GM18951 (cell line): Measurements from ENCODE around the gene POLR3B.

Source experiments
- POLR2A ChIP-seq: IDR thresholded peaks from 4 replicates; pipeline ENCODE4 v1.6.1; 2011; ENCODE audit warnings: mild to moderate bottlenecking; ENCODE audit not compliant: insufficient read length, insufficient read depth; ENCODE audit errors: extremely low read depth
- in situ Hi-C: fragments of 300-500 bp; cut with MboI; formaldehyde crosslinking; loops from one replicate; pipeline ENCODE4 v1.12.0; 2022; ENCODE audit warnings: low sequenced_read_pairs, mixed read lengths, inconsistent platforms; ENCODE audit not compliant: unreplicated experiment

POLR3B gene

GRCh38 chr12:106328735-106329134, 28.8 kb upstream of the POLR3B start:
- TF ChIP-seq POLR2A, result no peak
- in situ Hi-C loops, result no loop called here

GRCh38 chr12:106329231-106329982, 28.1 kb upstream of the POLR3B start:
- in situ Hi-C loops, result no loop called here
- TF ChIP-seq POLR2A, result no peak

GRCh38 chr12:106331599-106331998, 25.9 kb upstream of the POLR3B start:
- in situ Hi-C loops, result no loop called here

GRCh38 chr12:106332536-106332935, 25.0 kb upstream of the POLR3B start:
- TF ChIP-seq POLR2A, result no peak
- in situ Hi-C loops, result no loop called here

More at GRCh38 chr12:106331599-106331998, 25.9 kb upstream of the POLR3B start:
- TF ChIP-seq POLR2A, result no peak

GRCh38 chr12:106333010-106333409, 24.5 kb upstream of the POLR3B start:
- no peak for TF ChIP-seq POLR2A
- in situ Hi-C loops, result no loop called here

GRCh38 chr12:106333756-106334155, 23.8 kb upstream of the POLR3B start:
- no peak for TF ChIP-seq POLR2A
- in situ Hi-C loops, result no loop called here

- in situ Hi-C loops, result no loop called here
- no peak for TF ChIP-seq POLR2A
These were observed 16.3 kb upstream of the POLR3B start for GRCh38 chr12:106341086-106341877.

- TF ChIP-seq POLR2A, result no peak
- in situ Hi-C loops, result no loop called here
These were observed 14.9 kb upstream of the POLR3B start for GRCh38 chr12:106342397-106343213.

- in situ Hi-C loops, result no loop called here
- no peak for TF ChIP-seq POLR2A
These were observed 14.4 kb upstream of the POLR3B start for GRCh38 chr12:106343214-106343528.

GRCh38 chr12:106344131-106344530, 13.4 kb upstream of the POLR3B start:
- in situ Hi-C loops, result no loop called here
- no peak for TF ChIP-seq POLR2A

GRCh38 chr12:106345746-106346145, 11.8 kb upstream of the POLR3B start:
- in situ Hi-C loops, result no loop called here
- no peak for TF ChIP-seq POLR2A

- in situ Hi-C loops, result no loop called here
- TF ChIP-seq POLR2A, result no peak
These were observed 9.1 kb upstream of the POLR3B start for GRCh38 chr12:106348411-106348810.

- TF ChIP-seq POLR2A, result no peak
- in situ Hi-C loops, result no loop called here
These were observed 4.4 kb upstream of the POLR3B start for GRCh38 chr12:106353175-106353574.
